ENCODE data around the gene ARHGAP26. TPM values are rescaled to one million over a fixed set of nuclear protein-coding genes. Genes with fewer than 3 reads are reported as not detected.

The ARHGAP26 gene
- total and polyA plus RNA-seq, 2 donors (not counting 1 experiment from before 2014, with no cell fraction given) = 4.1 to 6.8 TPM

DNA sequence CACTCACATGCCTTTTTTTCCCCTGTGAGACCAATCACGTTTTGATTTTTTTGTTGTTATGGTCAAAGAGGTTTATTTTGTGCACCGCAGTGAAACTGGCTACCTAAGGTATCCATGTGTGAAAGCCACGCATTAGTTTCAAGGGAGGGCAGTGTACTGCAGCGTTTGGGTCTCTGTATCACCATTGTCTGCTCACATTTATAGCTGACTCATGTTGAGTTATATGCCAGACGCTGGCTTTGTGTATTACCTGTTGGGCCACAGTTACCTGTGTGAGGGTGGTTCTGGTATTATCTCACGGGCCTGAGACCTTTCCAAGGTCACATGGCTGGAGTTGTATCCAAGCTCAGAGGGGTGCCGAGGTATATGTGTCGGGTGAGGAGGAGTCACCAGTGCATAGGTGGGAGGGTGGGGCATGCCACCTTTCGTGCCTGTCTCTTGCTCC is 75.8 kb downstream of the ARHGAP26 start:
- H3K79me2 ChIP-seq (ENCODE audit: control insufficient read depth, insufficient read depth, low read length) = no peaks in the 10 kb centered on the region
- H3K36me3 ChIP-seq (ENCODE audit: control insufficient read depth, insufficient read depth, low read length) = no peaks in the 10 kb centered on the region
- no peak overlapping the region for H3K9ac ChIP-seq (ENCODE audit: insufficient read depth, low read length)
- DNase-seq (ENCODE audit: low read depth in 2 of 2) = no peak
- H3K4me2 ChIP-seq (ENCODE audit: extremely low read depth, insufficient read depth, low read length) = no peak overlapping the region
- H3K4me3 ChIP-seq (replicated peaks in 1 of 4; ENCODE audit: control extremely low read depth in 1 of 4, insufficient read depth in 1 of 4, low read depth in 3 of 4, low read length in 4 of 4) = no peak overlapping the region
- H3K9me3 ChIP-seq (ENCODE audit: control insufficient read depth, insufficient read depth, low read depth, low read length) = no peaks in the 10 kb centered on the region
- H2AFZ ChIP-seq (ENCODE audit: low read length) = no peak overlapping the region
- H4K20me1 ChIP-seq (ENCODE audit: control insufficient read depth, extremely low read depth, insufficient read depth, low read length) = no peaks in the 10 kb centered on the region
- peaks cover 2% of the 10 kb centered on the region for H3K4me1 ChIP-seq (ENCODE audit: control insufficient read depth, extremely low read depth, insufficient read depth, low read length)
- H3K27me3 ChIP-seq (ENCODE audit: control insufficient read depth, insufficient read depth, low read length) = no peaks in the 10 kb centered on the region
- TF ChIP-seq EZH2 (IDR thresholded peaks at IDR 0.05; ENCODE audit: low read length, missing control alignments) (no peak), CTCF (conservative IDR thresholded peaks at IDR 0.05 in 1 of 2, IDR thresholded peaks at IDR 0.05 in 1 of 2; ENCODE audit: low read depth in 1 of 2, low read length in 2 of 2) (no peak)
- no peak overlapping the region for H3K27ac ChIP-seq (ENCODE audit: insufficient read depth, low read length)

- no peaks in the 10 kb centered on the region for H3K9me3 ChIP-seq (ENCODE audit: control insufficient read depth, insufficient read depth, low read depth, low read length)
- no peak overlapping the region for H3K4me3 ChIP-seq (replicated peaks in 1 of 4; ENCODE audit: control extremely low read depth in 1 of 4, insufficient read depth in 1 of 4, low read depth in 3 of 4, low read length in 4 of 4)
- no peak overlapping the region for H2AFZ ChIP-seq (ENCODE audit: low read length)
- H3K27ac ChIP-seq (ENCODE audit: insufficient read depth, low read length) = no peak overlapping the region
- no peak for DNase-seq (ENCODE audit: low read depth in 2 of 2)
- no peaks in the 10 kb centered on the region for H3K27me3 ChIP-seq (ENCODE audit: control insufficient read depth, insufficient read depth, low read length)
- TF ChIP-seq CTCF (conservative IDR thresholded peaks at IDR 0.05 in 1 of 2, IDR thresholded peaks at IDR 0.05 in 1 of 2; ENCODE audit: low read depth in 1 of 2, low read length in 2 of 2) = no peak
- no peaks in the 10 kb centered on the region for H4K20me1 ChIP-seq (ENCODE audit: control insufficient read depth, extremely low read depth, insufficient read depth, low read length)
- no peaks in the 10 kb centered on the region for H3K79me2 ChIP-seq (ENCODE audit: control insufficient read depth, insufficient read depth, low read length)
- no peak overlapping the region for H3K9ac ChIP-seq (ENCODE audit: insufficient read depth, low read length)
- no peak overlapping the region for H3K4me2 ChIP-seq (ENCODE audit: extremely low read depth, insufficient read depth, low read length)
- no peaks in the 10 kb centered on the region for H3K36me3 ChIP-seq (ENCODE audit: control insufficient read depth, insufficient read depth, low read length)
- peaks cover 2% of the 10 kb centered on the region for H3K4me1 ChIP-seq (ENCODE audit: control insufficient read depth, extremely low read depth, insufficient read depth, low read length)
Observed at GRCh38 chr5:142846406-142846805, 76.2 kb downstream of the ARHGAP26 start.

GRCh38 chr5:142847898-142848790 is 78.0 kb downstream of the ARHGAP26 start:
- Histone ChIP-seq H3K36me3 (ENCODE audit: control insufficient read depth, insufficient read depth, low read length) (no peaks in the 10 kb centered on the region), H2AFZ (ENCODE audit: low read length) (no peak overlapping the region), H3K9me3 (ENCODE audit: control insufficient read depth, insufficient read depth, low read depth, low read length) (no peaks in the 10 kb centered on the region), H3K79me2 (ENCODE audit: control insufficient read depth, insufficient read depth, low read length) (no peaks in the 10 kb centered on the region), H3K9ac (ENCODE audit: insufficient read depth, low read length) (no peak overlapping the region), H3K4me1 (ENCODE audit: control insufficient read depth, extremely low read depth, insufficient read depth, low read length) (peaks cover 2% of the 10 kb centered on the region), H3K4me2 (ENCODE audit: extremely low read depth, insufficient read depth, low read length) (no peak overlapping the region), H4K20me1 (ENCODE audit: control insufficient read depth, extremely low read depth, insufficient read depth, low read length) (no peaks in the 10 kb centered on the region), H3K27ac (ENCODE audit: insufficient read depth, low read length) (no peak overlapping the region), H3K27me3 (ENCODE audit: control insufficient read depth, insufficient read depth, low read length) (no peaks in the 10 kb centered on the region), H3K4me3 (replicated peaks in 1 of 4; ENCODE audit: control extremely low read depth in 1 of 4, insufficient read depth in 1 of 4, low read depth in 3 of 4, low read length in 4 of 4) (no peak overlapping the region)
- peak in 1 of 2 donors; percentile 75 for DNase-seq (ENCODE audit: low read depth in 2 of 2)
- TF ChIP-seq EZH2 (IDR thresholded peaks at IDR 0.05; ENCODE audit: low read length, missing control alignments) (no peak), CTCF (conservative IDR thresholded peaks at IDR 0.05 in 1 of 2, IDR thresholded peaks at IDR 0.05 in 1 of 2; ENCODE audit: low read depth in 1 of 2, low read length in 2 of 2) (no peak)
